Left ventricle myocardium inferior (tissue), 1 donor: ENCODE results near the gene RNF145. TPM values are rescaled to one million over a fixed set of nuclear protein-coding genes. Genes with fewer than 3 reads are reported as not detected.

Experiments
- DNase-seq: peaks from one replicate; pipeline ENCODE4 v3.0.0-alpha.2; 2020
- H3K27ac ChIP-seq: fragments of 200-600 bp; replicated peaks from 2 replicates; pipeline ENCODE4 v1.8.0; 2021
- H3K27me3 ChIP-seq: fragments of 200-600 bp; 2 replicates; pipeline ENCODE4 v1.8.0; 2021; ENCODE audit warnings: low read depth
- H3K36me3 ChIP-seq: fragments of 200-600 bp; 2 replicates; pipeline ENCODE4 v1.8.0; 2021
- H3K4me1 ChIP-seq: fragments of 200-600 bp; 2 replicates; pipeline ENCODE4 v1.8.0; 2021
- H3K4me3 ChIP-seq: fragments of 200-600 bp; 2 replicates; pipeline ENCODE4 v1.8.0; 2021; ENCODE audit warnings: mild to moderate bottlenecking, moderate library complexity
- H3K9me3 ChIP-seq: fragments of 200-600 bp; replicated peaks from 2 replicates; pipeline ENCODE4 v1.8.0; 2021
- CTCF ChIP-seq: fragments of 200-600 bp; IDR thresholded peaks from 2 replicates; pipeline ENCODE4 v1.8.0; 2021; ENCODE audit warnings: antibody characterized with exemption, mild to moderate bottlenecking, borderline replicate concordance
- intact Hi-C: fragments of 100-400 bp; cut with micrococcal nuclease; formaldehyde crosslinking; loops from one replicate; pipeline ENCODE4 v1.11.0; 2022
- total RNA-seq: library from RNA; stranded (reverse); fragmentation: NEBNext Ultra II Directional; extraction: Animal tissue kit (Norgen Biotek cat#: 25700); gene quantifications from one replicate; pipeline ENCODE4 v1.2.1, GENCODE V29; 2021
- donor health status: DM: no; HTN: yes; CAD: no; lungs with severe emphysema.

The RNF145 gene
- total RNA-seq, 1 donor from 2014 or later: 18.0 TPM

GRCh38 chr5:159135896-159136531 is 73.3 kb downstream of the RNF145 start:
- Histone ChIP-seq H3K36me3 (no peaks in the 10 kb centered on the region), H3K4me3 (no peak overlapping the region), H3K27me3 (peaks cover 31% of the 10 kb centered on the region), H3K9me3 (no peaks in the 10 kb centered on the region), H3K27ac (no peak overlapping the region), H3K4me1 (no peaks in the 10 kb centered on the region)
- intact Hi-C loops: no loop called here
- TF ChIP-seq CTCF: no peak
- no peak for DNase-seq

GRCh38 chr5:159133041-159133741 is 76.2 kb downstream of the RNF145 start:
- Histone ChIP-seq H3K27ac (no peak overlapping the region), H3K4me1 (no peaks in the 10 kb centered on the region), H3K27me3 (peaks cover 13% of the 10 kb centered on the region), H3K36me3 (no peaks in the 10 kb centered on the region), H3K4me3 (peak overlapping the region; percentile 36), H3K9me3 (no peaks in the 10 kb centered on the region)
- intact Hi-C loops: no loop called here
- DNase-seq: no peak
- peak; percentile 87 for TF ChIP-seq CTCF

GRCh38 chr5:159132429-159133040 is 76.8 kb downstream of the RNF145 start:
- Histone ChIP-seq H3K27ac (no peak overlapping the region), H3K4me3 (peak overlapping the region; percentile 36), H3K4me1 (no peaks in the 10 kb centered on the region), H3K9me3 (no peaks in the 10 kb centered on the region), H3K27me3 (peaks cover 6% of the 10 kb centered on the region), H3K36me3 (no peaks in the 10 kb centered on the region)
- intact Hi-C loops: no loop called here
- DNase-seq: no peak
- TF ChIP-seq CTCF: no peak

- intact Hi-C loops: no loop called here
- Histone ChIP-seq H3K27me3 (peaks cover 6% of the 10 kb centered on the region), H3K4me3 (no peak overlapping the region), H3K27ac (no peak overlapping the region), H3K36me3 (no peaks in the 10 kb centered on the region), H3K9me3 (no peaks in the 10 kb centered on the region), H3K4me1 (no peaks in the 10 kb centered on the region)
- DNase-seq: no peak
- no peak for TF ChIP-seq CTCF
These were observed 77.4 kb downstream of the RNF145 start for GRCh38 chr5:159131951-159132350.

- Histone ChIP-seq H3K4me3 (no peak overlapping the region), H3K9me3 (peaks cover 8% of the 10 kb centered on the region), H3K27ac (no peak overlapping the region), H3K27me3 (peaks cover 6% of the 10 kb centered on the region), H3K4me1 (no peaks in the 10 kb centered on the region), H3K36me3 (no peaks in the 10 kb centered on the region)
- intact Hi-C loops: no loop called here
- DNase-seq: no peak
- no peak for TF ChIP-seq CTCF
These were observed 78.5 kb downstream of the RNF145 start for GRCh38 chr5:159130871-159131270.
